NB4 (cell line): ENCODE results near the gene SEC61A1.

Experiments used
- POLR2A ChIP-seq: IDR thresholded peaks from 2 replicates; pipeline ENCODE4 v1.6.1; 2011; ENCODE audit warnings: mild to moderate bottlenecking; ENCODE audit not compliant: insufficient read length; ENCODE audit errors: extremely low read depth
- TF ChIP-seq, protein P1 (sequence below): IDR thresholded peaks from one replicate; pipeline ENCODE4 v1.5.1; 2012; ENCODE audit warnings: low read depth, low read length

DNA sequence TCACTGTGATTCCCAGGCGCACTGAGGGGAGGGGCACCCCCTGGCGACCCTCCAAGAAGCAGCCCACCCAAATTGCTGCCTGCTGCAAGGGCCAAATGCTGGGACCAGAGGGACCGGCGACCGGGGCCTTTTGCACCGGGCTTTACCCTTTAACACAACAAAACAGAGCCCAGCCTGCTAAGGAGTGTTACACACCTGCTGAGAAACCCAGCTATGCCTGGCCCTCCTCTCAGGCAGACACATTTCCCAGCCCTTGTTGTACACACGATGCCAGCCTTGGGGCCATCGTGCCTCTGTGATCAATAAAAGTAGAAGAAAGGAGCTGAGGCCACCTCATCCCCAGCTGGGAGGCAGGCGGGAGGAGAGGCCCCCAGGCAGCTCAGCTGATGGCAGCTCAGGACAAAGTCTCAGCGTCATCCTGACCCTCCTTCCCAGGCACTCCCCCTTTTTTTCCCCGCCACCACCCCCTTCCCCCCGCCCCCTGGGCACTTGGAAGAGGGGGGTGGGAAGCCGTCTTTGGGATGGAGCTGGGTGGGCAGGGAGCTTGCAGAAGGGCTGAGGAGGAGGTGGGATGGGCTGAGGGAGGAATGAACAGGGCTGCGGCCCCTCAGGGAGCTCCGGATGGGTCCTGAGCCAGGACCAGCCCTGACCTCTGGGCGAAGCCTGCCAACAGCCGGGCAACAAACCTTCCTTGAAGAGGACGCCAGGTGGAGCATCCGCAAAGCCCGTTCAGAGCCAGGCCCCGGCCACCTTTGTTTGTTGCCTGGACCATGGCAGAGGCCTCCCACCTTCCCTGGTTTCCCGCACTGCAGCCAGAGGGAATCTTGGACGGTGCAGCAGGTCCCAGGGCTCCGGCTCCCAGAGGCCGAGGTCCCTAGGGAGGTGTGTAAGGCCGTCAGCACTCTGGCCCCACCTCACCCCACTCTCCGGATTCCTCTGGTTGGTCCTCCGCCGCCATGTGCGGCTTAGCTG lies 45.9 kb upstream of the SEC61A1 start:
- TF ChIP-seq, protein P1, sequence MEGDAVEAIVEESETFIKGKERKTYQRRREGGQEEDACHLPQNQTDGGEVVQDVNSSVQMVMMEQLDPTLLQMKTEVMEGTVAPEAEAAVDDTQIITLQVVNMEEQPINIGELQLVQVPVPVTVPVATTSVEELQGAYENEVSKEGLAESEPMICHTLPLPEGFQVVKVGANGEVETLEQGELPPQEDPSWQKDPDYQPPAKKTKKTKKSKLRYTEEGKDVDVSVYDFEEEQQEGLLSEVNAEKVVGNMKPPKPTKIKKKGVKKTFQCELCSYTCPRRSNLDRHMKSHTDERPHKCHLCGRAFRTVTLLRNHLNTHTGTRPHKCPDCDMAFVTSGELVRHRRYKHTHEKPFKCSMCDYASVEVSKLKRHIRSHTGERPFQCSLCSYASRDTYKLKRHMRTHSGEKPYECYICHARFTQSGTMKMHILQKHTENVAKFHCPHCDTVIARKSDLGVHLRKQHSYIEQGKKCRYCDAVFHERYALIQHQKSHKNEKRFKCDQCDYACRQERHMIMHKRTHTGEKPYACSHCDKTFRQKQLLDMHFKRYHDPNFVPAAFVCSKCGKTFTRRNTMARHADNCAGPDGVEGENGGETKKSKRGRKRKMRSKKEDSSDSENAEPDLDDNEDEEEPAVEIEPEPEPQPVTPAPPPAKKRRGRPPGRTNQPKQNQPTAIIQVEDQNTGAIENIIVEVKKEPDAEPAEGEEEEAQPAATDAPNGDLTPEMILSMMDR = no peak
- TF ChIP-seq POLR2A = no peak
